HFFc6 (cell line): ENCODE measurements around the gene INSYN2B. TPM values are rescaled to one million over a fixed set of nuclear protein-coding genes. Genes with fewer than 3 reads are reported as not detected.
A peak's percentile ranks its signal among the peaks of the same experiment; 100 is the strongest.

ENCODE experiments used
- DNase-seq: peaks from one replicate; pipeline ENCODE4 v3.0.0-alpha.2; 2018
- H3K27ac Mint-ChIP-seq: 2 replicates; pipeline ENCODE4 v1.8.0; 2020; ENCODE audit warnings: mild to moderate bottlenecking, mixed read lengths
- H3K27me3 Mint-ChIP-seq: 2 replicates; pipeline ENCODE4 v1.8.0; 2021; ENCODE audit warnings: mild to moderate bottlenecking, moderate library complexity, mixed read lengths; ENCODE audit not compliant: insufficient read depth
- H3K36me3 Mint-ChIP-seq: 2 replicates; pipeline ENCODE4 v1.8.0; 2021; ENCODE audit warnings: low read depth, mixed read lengths
- H3K4me1 Mint-ChIP-seq: 2 replicates; pipeline ENCODE4 v1.8.0; 2020; ENCODE audit warnings: low read depth, mixed read lengths
- H3K4me3 Mint-ChIP-seq: 2 replicates; pipeline ENCODE4 v1.8.0; 2020; ENCODE audit warnings: mild to moderate bottlenecking, moderate library complexity, mixed read lengths
- H3K9me3 Mint-ChIP-seq: 2 replicates; pipeline ENCODE4 v1.8.0; 2020; ENCODE audit warnings: mild to moderate bottlenecking, mixed read lengths
- CTCF ChIP-seq: fragments of 200-600 bp; sonication (generic); IDR thresholded peaks from 2 replicates; pipeline ENCODE4 v1.5.0; 2021; ENCODE audit warnings: antibody characterized with exemption, mild to moderate bottlenecking
- microRNA-seq: library from miRNA; unstranded; fragments of <30 nt; microRNA quantifications from one replicate; pipeline ENCODE4, GENCODE V29; 2019
- total RNA-seq, 6 experiments: library from RNA; stranded (reverse); fragmentation: NEBNext Ultra II Directional; extraction: Animal tissue kit (Norgen Biotek cat#: 25700); gene quantifications; 2 replicates in 1 of 6; 3 replicates in 5 of 6; pipeline ENCODE4 v1.2.3, GENCODE V29; 2021

The INSYN2B gene
- total RNA-seq, 6 experiments from 2014 or later, result 13.7 to 17.4 (median 16.0) TPM

- H3K27ac Mint-ChIP-seq, result no peak overlapping the region
- peaks cover 15% of the 10 kb centered on the region for H3K4me1 Mint-ChIP-seq
- no peak overlapping the region for H3K4me3 Mint-ChIP-seq
- peak; percentile 45; the same call in 1 of the 2 replicates for TF ChIP-seq CTCF
- H3K9me3 Mint-ChIP-seq, result peaks cover 4% of the 10 kb centered on the region; the same call in 1 of the 2 replicates
- H3K36me3 Mint-ChIP-seq, result peaks cover 10% of the 10 kb centered on the region; the same call in 1 of the 2 replicates
- no peaks in the 10 kb centered on the region; the same call in 1 of the 2 replicates for H3K27me3 Mint-ChIP-seq
- DNase-seq, result no peak
Measured at GRCh38 chr5:169826618-169827017, 153.7 kb downstream of the INSYN2B start.

DNA sequence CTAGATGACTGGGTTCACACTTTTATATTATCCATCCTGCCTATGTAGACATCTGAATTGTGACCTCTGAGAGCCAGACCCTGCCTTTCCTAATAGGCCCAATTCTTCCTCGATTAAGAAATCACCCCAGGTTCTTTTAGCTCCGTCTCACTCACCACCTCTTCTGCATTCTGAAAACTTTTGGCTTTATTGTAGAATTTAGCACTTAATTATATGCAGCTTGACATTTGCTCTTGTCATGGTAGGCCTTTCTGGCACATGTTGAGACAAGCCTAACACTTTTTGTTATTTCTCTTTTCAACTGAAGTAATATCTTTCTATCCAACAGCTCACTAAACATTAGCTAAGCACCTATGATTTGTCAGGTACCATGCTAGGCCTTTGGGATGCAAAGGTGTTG, 163.3 kb downstream of the INSYN2B start:
- Mint-ChIP-seq H3K36me3 (no peaks in the 10 kb centered on the region), H3K27me3 (no peaks in the 10 kb centered on the region), H3K4me3 (no peak overlapping the region), H3K9me3 (no peaks in the 10 kb centered on the region), H3K27ac (no peak overlapping the region), H3K4me1 (peaks cover 6% of the 10 kb centered on the region)
- no peak for DNase-seq
- no peak for TF ChIP-seq CTCF

DNA sequence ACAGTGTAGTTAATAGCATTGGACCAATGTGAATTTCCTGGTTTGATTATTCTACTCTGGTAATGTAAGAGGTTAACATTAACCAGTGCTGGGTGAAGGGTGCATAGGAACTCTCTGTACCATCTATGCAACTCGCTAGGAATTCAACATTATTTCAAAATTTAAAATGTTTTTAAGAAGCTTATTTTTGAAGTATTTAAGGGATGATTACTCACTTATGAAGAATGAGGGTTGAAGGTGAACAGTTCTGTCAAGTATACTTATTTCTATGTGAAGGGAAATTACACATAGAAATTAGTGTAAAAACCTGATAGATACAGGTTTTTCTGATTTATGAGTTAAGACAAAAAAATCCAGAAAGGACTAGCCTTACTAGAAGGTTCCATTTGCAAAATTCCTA, 165.8 kb downstream of the INSYN2B start:
- Mint-ChIP-seq H3K27ac (no peak overlapping the region), H3K4me3 (no peak overlapping the region), H3K36me3 (no peaks in the 10 kb centered on the region), H3K9me3 (no peaks in the 10 kb centered on the region), H3K4me1 (peaks cover 13% of the 10 kb centered on the region), H3K27me3 (no peaks in the 10 kb centered on the region; the same call in 1 of the 2 replicates)
- no peak for DNase-seq
- TF ChIP-seq CTCF, result no peak

Small RNAs within 50 kb of the gene (microRNA-seq; reads per million reads assigned to microRNA genes)
- not detected for gene MIR378E

Other genes starting within 250 kb of the INSYN2B start
- not detected for gene FOXI1, start 125.4 kb upstream of the INSYN2B start, total RNA-seq